Left ventricle myocardium superior (tissue), 1 donor: ENCODE results near the gene CHFR. TPM values are rescaled to one million over a fixed set of nuclear protein-coding genes. Genes with fewer than 3 reads are reported as not detected.
"Not testable (repeated sequence)": the region's sequence is repeated elsewhere in the genome, so short reads cannot be mapped to it uniquely, and the experiment has no call there.

Experiments
- ATAC-seq: fragments of 200-7000 bp; cut with Tn5 transposase; one replicate; pipeline ENCODE4 v1.9.1; 2020; ENCODE audit warnings: mild to moderate bottlenecking, moderate library complexity
- DNase-seq: peaks from one replicate; pipeline ENCODE4 v3.0.0-alpha.2; 2020
- intact Hi-C: fragments of 100-400 bp; cut with micrococcal nuclease; formaldehyde crosslinking; loops from one replicate; pipeline ENCODE4 v1.11.0; 2022
- total RNA-seq: library from RNA; stranded (reverse); fragmentation: NEBNext Ultra II Directional; extraction: Animal tissue kit (Norgen Biotek cat#: 25700); gene quantifications from one replicate; pipeline ENCODE4 v1.2.1, GENCODE V29; 2021
- donor health status: DM: no; HTN: yes; CAD: no; lungs with severe emphysema.

Gene CHFR
- total RNA-seq, 1 donor from 2014 or later = 15.1 TPM

GRCh38 chr12:132886529-132887477, 602 bp downstream of the CHFR start:
- ATAC-seq (no peak), DNase-seq (peak; percentile 47)
- intact Hi-C loops = no loop called here

DNA sequence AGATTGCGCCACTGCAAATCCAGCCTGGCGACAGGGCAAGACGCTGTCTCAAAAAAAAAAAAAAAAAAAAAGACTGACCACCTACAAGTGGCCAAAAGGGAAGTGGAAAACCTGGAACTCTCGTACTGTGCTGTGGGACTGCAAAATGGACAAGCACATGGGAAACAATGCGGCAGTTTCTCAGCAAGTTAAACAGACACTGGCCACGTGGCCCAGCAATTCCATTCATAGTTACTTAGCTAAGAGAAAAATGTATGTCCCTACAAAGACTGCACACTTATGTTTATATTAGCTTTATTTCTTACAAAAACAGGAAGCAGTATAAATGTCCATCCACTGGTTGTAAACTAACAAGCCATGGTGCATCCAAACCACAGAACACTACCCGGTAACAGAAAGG, 5.6 kb downstream of the CHFR start:
- ATAC-seq (no peak), DNase-seq (no peak)
- intact Hi-C loops = no loop called here

- ATAC-seq, intact Hi-C loops, DNase-seq: not testable (repeated sequence)
Measured at GRCh38 chr12:132874620-132875019, 12.8 kb downstream of the CHFR start.

DNA sequence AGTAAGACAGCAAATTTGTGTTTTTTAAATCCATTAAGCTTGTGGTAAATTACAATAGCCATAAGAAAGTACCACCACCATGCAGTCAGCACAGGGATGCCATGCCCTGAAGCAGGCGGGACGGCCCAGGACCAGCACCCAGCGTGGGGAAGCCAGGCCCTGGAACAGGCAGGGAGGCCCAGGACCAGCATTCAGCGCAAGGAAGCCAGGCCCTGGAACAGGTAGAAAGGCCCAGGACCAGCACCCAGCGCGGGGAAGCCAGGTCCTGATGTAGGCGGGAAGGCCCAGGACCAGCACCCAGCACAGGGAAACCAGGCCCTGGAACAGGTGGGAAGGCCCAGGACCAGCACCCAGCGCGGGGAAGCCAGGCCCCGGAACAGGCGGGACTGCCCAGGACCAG, 13.2 kb downstream of the CHFR start:
- intact Hi-C loops = no loop called here
- DNase-seq = no peak
- no peak for ATAC-seq

GRCh38 chr12:132873724-132874123, 13.7 kb downstream of the CHFR start:
- ATAC-seq (no peak), DNase-seq (no peak)
- intact Hi-C loops = no loop called here

GRCh38 chr12:132872975-132873421, 14.4 kb downstream of the CHFR start:
- DNase-seq (no peak), ATAC-seq (no peak)
- intact Hi-C loops = no loop called here

- intact Hi-C loops = no loop called here
- ATAC-seq (no peak), DNase-seq (no peak)
Measured at GRCh38 chr12:132872073-132872855, 15.1 kb downstream of the CHFR start.

GRCh38 chr12:132869551-132869950, 17.9 kb downstream of the CHFR start:
- intact Hi-C loops = no loop called here
- ATAC-seq = no peak

DNA sequence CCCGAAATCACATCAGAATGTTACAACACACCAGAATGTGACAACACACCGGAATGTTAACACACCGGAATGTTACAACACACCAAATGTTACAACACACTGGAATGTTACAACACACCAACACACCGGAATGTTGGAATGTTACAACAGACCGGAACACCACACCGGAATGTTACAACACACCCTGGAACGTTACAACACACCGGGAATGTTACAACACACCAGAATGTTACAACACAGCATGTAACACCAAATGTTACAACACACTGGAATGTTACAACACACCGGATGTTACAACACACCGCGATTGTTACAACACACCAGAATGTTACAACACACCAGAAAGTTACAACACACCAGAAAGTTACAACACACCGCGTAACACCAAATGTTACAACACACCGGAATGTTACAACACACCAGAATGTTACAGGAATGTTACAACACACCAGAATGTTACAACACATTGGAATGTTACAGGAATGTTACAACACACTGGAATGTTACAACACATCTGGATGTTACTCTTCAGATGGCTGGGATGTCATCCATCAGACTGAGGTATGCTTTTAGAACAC, 21.1 kb downstream of the CHFR start:
- intact Hi-C loops = no loop called here
- DNase-seq (no peak), ATAC-seq (no peak)

More at GRCh38 chr12:132869551-132869950, 17.9 kb downstream of the CHFR start:
- no peak for DNase-seq

DNA sequence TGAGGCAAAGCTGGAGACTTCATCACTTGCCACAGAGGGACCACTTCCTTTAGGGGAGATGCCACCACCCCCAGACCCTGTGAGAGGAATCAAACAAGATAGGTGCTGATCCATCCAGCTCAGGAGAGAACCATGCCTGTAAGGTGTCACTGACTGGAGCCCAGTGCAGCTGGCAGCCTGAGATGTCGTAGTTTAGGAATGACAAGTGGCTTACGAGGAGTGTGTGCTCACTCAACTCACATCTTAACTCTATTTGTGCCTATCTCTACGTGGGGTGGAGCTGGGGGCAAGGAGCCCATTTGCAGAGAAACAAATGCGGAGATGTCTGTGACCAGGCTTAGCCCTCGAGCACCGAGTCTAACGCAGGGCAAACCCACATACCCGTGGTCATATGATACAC, 25.8 kb downstream of the CHFR start:
- no peak for DNase-seq
- ATAC-seq = no peak
- intact Hi-C loops = no loop called here

GRCh38 chr12:132858718-132859266, 28.6 kb downstream of the CHFR start:
- peak; percentile 45 for ATAC-seq
- DNase-seq = no peak
- intact Hi-C loops = no loop called here

DNA sequence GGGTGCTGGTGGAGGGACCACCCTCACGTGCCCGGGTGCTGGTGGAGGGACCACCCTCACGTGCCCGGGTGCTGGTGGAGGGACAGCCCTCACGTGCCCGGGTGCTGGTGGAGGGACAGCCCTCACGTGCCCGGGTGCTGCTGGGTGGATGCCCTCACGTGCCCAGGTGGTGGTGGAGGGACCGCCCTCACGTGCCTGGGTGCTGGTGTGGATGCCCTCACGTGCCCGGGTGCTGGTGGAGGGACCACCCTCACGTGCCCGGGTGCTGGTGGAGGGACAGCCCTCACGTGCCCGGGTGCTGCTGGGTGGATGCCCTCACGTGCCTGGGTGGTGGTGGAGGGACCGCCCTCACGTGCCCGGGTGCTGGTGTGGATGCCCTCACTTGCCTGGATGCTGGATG, 30.4 kb downstream of the CHFR start:
- intact Hi-C loops, DNase-seq, ATAC-seq: not testable (repeated sequence)

GRCh38 chr12:132856581-132856980, 30.8 kb downstream of the CHFR start:
- no peak for ATAC-seq
- DNase-seq = no peak
- intact Hi-C loops = no loop called here

DNA sequence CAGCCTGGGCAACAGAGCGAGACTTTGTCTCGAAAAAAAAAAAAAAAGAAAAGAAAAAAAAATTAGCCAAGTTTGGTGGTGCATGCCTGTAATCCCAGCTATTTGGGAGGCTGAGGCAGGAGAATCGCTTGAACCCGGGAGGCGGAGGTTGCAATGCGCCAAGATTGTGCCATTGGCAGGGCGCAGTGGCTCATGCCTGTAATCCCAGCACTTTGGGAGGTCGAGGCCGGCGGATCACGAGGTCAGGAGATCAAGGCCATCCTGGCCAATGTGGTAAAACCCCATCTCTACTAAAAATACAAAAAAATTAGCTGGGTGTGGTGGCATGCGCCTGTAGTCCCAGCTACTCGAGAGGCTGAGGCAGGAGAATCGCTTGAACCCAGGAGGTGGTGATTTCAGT, 32.2 kb downstream of the CHFR start:
- DNase-seq, intact Hi-C loops: not testable (repeated sequence)

DNA sequence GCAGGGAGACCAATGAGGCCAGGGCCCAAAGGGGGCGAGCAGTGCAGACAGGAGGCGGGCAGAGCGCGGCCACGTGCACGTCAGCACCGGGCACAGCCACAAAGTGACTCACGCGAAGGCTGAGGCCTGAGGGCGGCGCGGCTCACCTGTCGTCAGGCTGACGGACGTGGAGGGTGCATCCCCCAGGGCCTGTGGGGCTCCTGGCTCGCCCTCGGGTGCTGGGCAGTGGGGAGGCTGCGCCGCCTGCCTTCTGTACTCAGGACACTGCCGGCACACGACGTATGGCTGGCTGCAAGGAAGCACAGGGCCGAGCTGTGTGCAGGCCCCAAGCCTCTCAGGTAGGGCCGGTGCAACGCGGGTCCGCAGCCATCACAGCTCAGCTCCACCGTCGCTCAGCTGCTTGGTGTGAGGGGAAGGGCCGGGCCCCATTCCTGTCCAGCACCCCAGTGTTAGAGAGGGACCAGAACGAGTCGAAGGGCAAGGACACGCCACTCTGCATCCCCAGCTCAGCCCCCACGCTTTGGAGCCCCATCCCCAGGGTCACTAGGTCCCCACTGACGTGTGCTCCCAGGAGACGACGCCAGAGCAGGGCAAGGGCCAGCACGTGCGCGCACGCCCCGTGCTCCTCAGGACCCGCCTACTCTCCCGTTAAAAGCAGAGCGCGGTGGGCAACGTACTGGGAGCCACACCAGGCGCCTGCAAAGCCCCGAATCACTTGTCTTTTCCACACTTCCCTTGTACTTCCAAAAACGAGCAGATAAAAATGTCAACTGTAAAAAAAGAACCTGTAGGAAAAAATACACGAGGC, 33.9 kb downstream of the CHFR start:
- intact Hi-C loops = no loop called here
- DNase-seq = no peak
- ATAC-seq = no peak

More for the DNA sequence above, 32.2 kb downstream of the CHFR start:
- not testable (repeated sequence) for ATAC-seq

GRCh38 chr12:132852496-132852895, 34.9 kb downstream of the CHFR start:
- intact Hi-C loops = no loop called here

DNA sequence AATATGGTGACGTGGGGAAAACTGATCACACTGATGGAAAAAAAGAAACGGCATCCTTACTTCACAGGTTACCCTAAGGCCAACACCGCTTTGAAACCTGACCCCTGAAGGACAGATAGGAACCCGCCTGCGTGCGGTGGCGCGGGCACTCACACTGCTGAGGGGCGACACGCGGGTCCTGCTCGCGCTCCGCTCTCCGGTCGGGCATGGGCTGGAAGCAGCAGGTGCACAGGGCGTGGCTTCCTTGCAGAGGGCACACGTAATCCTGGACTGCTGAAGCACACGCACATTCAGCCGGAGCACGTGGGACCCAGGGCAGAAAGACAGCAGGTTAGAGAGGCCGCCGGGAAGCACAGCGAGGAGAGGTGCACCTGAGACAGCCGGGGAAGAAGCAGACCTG, 35.9 kb downstream of the CHFR start:
- intact Hi-C loops = no loop called here
- ATAC-seq (no peak), DNase-seq (no peak)

More at GRCh38 chr12:132852496-132852895, 34.9 kb downstream of the CHFR start:
- ATAC-seq (no peak), DNase-seq (no peak)

DNA sequence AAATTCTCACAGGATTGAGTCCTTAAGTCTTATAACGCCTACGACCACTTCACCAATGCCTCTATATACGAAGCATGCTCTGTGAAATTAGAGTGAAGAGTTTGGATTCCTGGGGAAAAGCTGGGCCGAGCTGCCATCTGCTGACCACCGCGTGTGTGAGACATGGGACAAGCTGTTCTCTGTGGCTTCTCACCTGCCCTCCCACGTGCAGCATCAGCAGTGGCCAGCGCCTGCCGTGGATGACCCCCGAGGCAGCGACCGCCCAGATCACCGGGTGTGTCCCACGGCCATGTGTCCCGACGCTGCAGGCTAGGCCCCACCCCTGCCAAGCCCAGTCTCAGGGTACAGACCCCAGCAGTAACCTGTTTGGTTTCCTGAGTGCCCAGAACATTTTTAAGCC, 37.1 kb downstream of the CHFR start:
- no peak for DNase-seq
- ATAC-seq = no peak
- intact Hi-C loops = no loop called here

GRCh38 chr12:132848521-132848920, 38.9 kb downstream of the CHFR start:
- intact Hi-C loops = no loop called here
- no peak for DNase-seq
- no peak for ATAC-seq
